Adipocyte (in vitro differentiated cells): ENCODE data around the gene TSPEAR.

ENCODE experiments used
- DNase-seq: peaks from one replicate; pipeline ENCODE4 v3.0.0-alpha.2; 2015; ENCODE audit warnings: low read depth
- H3K27me3 ChIP-seq: replicated peaks from 2 replicates; pipeline ENCODE4 v1.7.0; 2013; ENCODE audit warnings: mild to moderate bottlenecking, low read length, moderate library complexity; ENCODE audit not compliant: control insufficient read depth, insufficient read depth
- H3K36me3 ChIP-seq: 2 replicates; pipeline ENCODE4 v1.7.0; 2013; ENCODE audit warnings: low read length, mild to moderate bottlenecking, moderate library complexity; ENCODE audit not compliant: control insufficient read depth, insufficient read depth, severe bottlenecking
- H3K4me1 ChIP-seq: 2 replicates; pipeline ENCODE4 v1.7.0; 2013; ENCODE audit warnings: mild to moderate bottlenecking, low read length, moderate library complexity; ENCODE audit not compliant: control insufficient read depth, insufficient read depth
- H3K4me3 ChIP-seq: 2 replicates; pipeline ENCODE4 v1.7.0; 2013; ENCODE audit warnings: mild to moderate bottlenecking, low read length, moderate library complexity
- H3K9ac ChIP-seq: 2 replicates; pipeline ENCODE4 v1.7.0; 2013; ENCODE audit warnings: mild to moderate bottlenecking, low read length, moderate library complexity
- H3K9me3 ChIP-seq: 2 replicates; pipeline ENCODE4 v1.7.0; 2013; ENCODE audit warnings: mild to moderate bottlenecking, low read length, moderate library complexity; ENCODE audit not compliant: control insufficient read depth

Gene TSPEAR

DNA sequence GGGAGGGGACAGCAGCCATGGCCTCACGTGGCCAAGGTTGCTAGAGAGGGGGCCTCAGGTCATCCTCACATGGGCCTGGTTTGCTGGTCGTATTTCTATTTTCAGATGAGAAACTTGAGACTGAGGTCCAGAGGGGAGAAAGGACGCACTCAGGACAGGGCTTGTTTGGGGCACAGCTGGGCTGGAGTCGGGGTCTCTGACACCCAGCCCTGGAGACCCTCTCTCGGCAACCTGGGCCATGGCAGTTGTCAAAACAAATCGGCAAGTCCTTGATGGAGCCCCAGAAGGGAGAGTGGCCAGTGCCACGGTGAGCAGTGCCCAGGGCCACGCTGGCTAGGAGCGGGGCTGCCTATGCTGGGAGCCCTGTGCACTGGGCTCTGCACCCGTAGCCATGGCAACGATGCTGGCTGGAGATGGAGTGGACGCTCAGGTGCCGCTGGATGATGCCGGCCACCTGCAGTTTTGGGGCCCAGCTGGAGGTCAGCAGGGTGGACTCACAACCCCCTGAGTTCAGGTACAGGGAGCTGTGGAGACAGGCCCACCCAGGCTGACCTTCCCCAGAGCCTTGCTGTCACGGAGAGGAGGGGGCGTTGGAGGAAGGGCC lies 244.9 kb downstream of the TSPEAR start:
- Histone ChIP-seq H3K27me3 (peaks cover 20% of the 10 kb centered on the region), H3K4me3 (no peak overlapping the region), H3K36me3 (no peaks in the 10 kb centered on the region), H3K9ac (no peak overlapping the region), H3K9me3 (no peaks in the 10 kb centered on the region), H3K4me1 (no peaks in the 10 kb centered on the region)
- DNase-seq, result no peak

DNA sequence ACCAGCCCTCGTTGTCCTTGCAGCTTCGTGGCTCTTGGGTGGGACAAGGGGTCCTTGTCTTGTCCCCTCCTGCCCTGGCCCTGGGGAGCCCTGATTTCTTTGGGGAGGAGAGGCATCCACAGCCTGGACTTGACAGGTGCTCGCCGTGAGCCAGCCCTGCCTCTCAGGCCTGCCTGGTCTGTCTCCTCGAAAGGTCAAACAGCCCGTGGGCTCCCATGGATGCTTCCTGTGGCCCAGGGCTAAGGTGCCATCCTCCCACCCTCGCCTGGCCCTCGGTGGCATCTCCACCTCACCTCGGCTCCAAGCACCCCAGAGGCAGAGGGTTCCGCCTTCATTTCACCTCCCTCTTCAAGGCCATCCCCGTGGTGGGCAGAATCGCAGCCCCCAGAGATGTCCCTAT lies 247.0 kb downstream of the TSPEAR start:
- Histone ChIP-seq H3K4me3 (no peak overlapping the region), H3K9me3 (no peaks in the 10 kb centered on the region), H3K9ac (no peak overlapping the region), H3K36me3 (no peaks in the 10 kb centered on the region), H3K4me1 (no peaks in the 10 kb centered on the region), H3K27me3 (peaks cover 20% of the 10 kb centered on the region)
- no peak for DNase-seq

- H3K9ac ChIP-seq, result no peak overlapping the region
- no peak for DNase-seq
- H3K4me1 ChIP-seq, result no peaks in the 10 kb centered on the region
- no peaks in the 10 kb centered on the region for H3K9me3 ChIP-seq
- no peaks in the 10 kb centered on the region for H3K36me3 ChIP-seq
- peaks cover 20% of the 10 kb centered on the region for H3K27me3 ChIP-seq
- H3K4me3 ChIP-seq, result peak overlapping the region; percentile 32
Observed at GRCh38 chr21:44463724-44464123, 247.6 kb downstream of the TSPEAR start.

- no peak for DNase-seq
- Histone ChIP-seq H3K27me3 (peaks cover 20% of the 10 kb centered on the region), H3K4me1 (no peaks in the 10 kb centered on the region), H3K4me3 (no peak overlapping the region), H3K9me3 (no peaks in the 10 kb centered on the region), H3K9ac (no peak overlapping the region), H3K36me3 (no peaks in the 10 kb centered on the region)
Observed at GRCh38 chr21:44462834-44463200, 248.6 kb downstream of the TSPEAR start.

- no peak for DNase-seq
- H3K27me3 ChIP-seq, result peaks cover 20% of the 10 kb centered on the region
- no peaks in the 10 kb centered on the region for H3K36me3 ChIP-seq
- H3K4me3 ChIP-seq, result no peak overlapping the region
- no peaks in the 10 kb centered on the region for H3K9me3 ChIP-seq
- no peaks in the 10 kb centered on the region for H3K4me1 ChIP-seq
- no peak overlapping the region for H3K9ac ChIP-seq
Observed at GRCh38 chr21:44462086-44462833, 249.1 kb downstream of the TSPEAR start.

- Histone ChIP-seq H3K9me3 (no peaks in the 10 kb centered on the region), H3K4me3 (no peak overlapping the region), H3K36me3 (no peaks in the 10 kb centered on the region), H3K9ac (no peak overlapping the region), H3K27me3 (peaks cover 20% of the 10 kb centered on the region), H3K4me1 (no peaks in the 10 kb centered on the region)
- DNase-seq, result no peak
Observed at GRCh38 chr21:44461464-44462001, 249.8 kb downstream of the TSPEAR start.

GRCh38 chr21:44461005-44461404 lies 250.4 kb downstream of the TSPEAR start:
- Histone ChIP-seq H3K36me3 (no peaks in the 10 kb centered on the region), H3K9me3 (no peaks in the 10 kb centered on the region), H3K9ac (no peak overlapping the region), H3K27me3 (peaks cover 20% of the 10 kb centered on the region), H3K4me3 (no peak overlapping the region), H3K4me1 (no peaks in the 10 kb centered on the region)
- no peak for DNase-seq

GRCh38 chr21:44460441-44460755 lies 251.0 kb downstream of the TSPEAR start:
- peaks cover 20% of the 10 kb centered on the region for H3K27me3 ChIP-seq
- no peak overlapping the region for H3K4me3 ChIP-seq
- no peaks in the 10 kb centered on the region for H3K4me1 ChIP-seq
- no peak for DNase-seq
- no peaks in the 10 kb centered on the region for H3K9me3 ChIP-seq
- no peaks in the 10 kb centered on the region for H3K36me3 ChIP-seq
- H3K9ac ChIP-seq, result no peak overlapping the region

GRCh38 chr21:44459712-44460440 lies 251.5 kb downstream of the TSPEAR start:
- Histone ChIP-seq H3K9me3 (no peaks in the 10 kb centered on the region), H3K36me3 (no peaks in the 10 kb centered on the region), H3K9ac (no peak overlapping the region), H3K27me3 (peaks cover 16% of the 10 kb centered on the region), H3K4me3 (no peak overlapping the region), H3K4me1 (no peaks in the 10 kb centered on the region)
- no peak for DNase-seq

GRCh38 chr21:44458971-44459711 lies 252.2 kb downstream of the TSPEAR start:
- Histone ChIP-seq H3K4me3 (no peak overlapping the region), H3K36me3 (no peaks in the 10 kb centered on the region), H3K4me1 (no peaks in the 10 kb centered on the region), H3K27me3 (peaks cover 10% of the 10 kb centered on the region), H3K9me3 (peaks cover 4% of the 10 kb centered on the region), H3K9ac (no peak overlapping the region)
- DNase-seq, result no peak
